ENCODE results near the gene RFNG.

Gene RFNG

GRCh38 chr17:82055023-82055964, 3.7 kb upstream of the RFNG start:
- TF ChIP-seq POLR2A (IDR thresholded peaks at IDR 0.05; ENCODE audit: extremely low read depth, insufficient read length) (no peak), MAX (IDR thresholded peaks at IDR 0.05; ENCODE audit: low read depth, low read length) (no peak), CTCF (IDR thresholded peaks at IDR 0.05; ENCODE audit: low read depth, low read length) (no peak), MYC (IDR thresholded peaks at IDR 0.05; ENCODE audit: low read depth, low read length) (no peak)
- H3K4me3 ChIP-seq (ENCODE audit: low read depth, low read length): no peak overlapping the region
- DNase-seq (ENCODE audit: low read depth): no peak

DNA sequence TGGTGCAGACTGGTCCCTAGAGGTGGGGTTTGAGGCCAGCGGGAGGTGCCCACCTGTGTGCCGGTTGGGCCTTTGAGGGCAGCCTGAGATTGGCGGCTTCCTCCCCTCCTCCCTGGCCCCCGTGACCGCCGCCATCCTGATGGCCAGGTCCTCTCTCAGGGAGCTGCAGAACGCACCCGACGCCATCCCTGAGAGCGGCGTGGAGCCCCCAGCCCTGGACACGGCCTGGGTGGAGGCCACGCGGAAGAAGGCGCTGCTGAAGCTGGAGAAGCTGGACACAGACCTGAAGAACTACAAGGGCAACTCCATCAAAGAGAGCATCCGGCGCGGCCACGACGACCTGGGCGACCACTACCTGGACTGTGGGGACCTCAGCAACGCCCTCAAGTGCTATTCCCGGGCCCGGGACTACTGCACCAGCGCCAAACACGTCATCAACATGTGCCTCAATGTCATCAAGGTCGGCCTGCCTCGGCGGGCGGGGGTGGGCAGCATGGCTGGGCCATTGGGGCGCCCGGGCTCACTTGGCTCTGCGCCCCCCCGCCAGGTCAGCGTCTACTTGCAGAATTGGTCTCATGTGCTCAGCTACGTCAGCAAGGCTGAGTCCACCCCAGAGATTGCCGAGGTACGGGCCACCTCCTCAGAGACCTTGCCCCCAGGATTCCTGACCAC, 2.9 kb upstream of the RFNG start:
- DNase-seq (ENCODE audit: low read depth): no peak
- TF ChIP-seq POLR2A (IDR thresholded peaks at IDR 0.05; ENCODE audit: extremely low read depth, insufficient read length) (no peak), MYC (IDR thresholded peaks at IDR 0.05; ENCODE audit: low read depth, low read length) (no peak), CTCF (IDR thresholded peaks at IDR 0.05; ENCODE audit: low read depth, low read length) (no peak), MAX (IDR thresholded peaks at IDR 0.05; ENCODE audit: low read depth, low read length) (no peak)
- no peak overlapping the region for H3K4me3 ChIP-seq (ENCODE audit: low read depth, low read length)

- H3K4me3 ChIP-seq (ENCODE audit: low read depth, low read length): no peak overlapping the region
- no peak for TF ChIP-seq POLR2A (IDR thresholded peaks at IDR 0.05; ENCODE audit: extremely low read depth, insufficient read length)
- TF ChIP-seq MYC (IDR thresholded peaks at IDR 0.05; ENCODE audit: low read depth, low read length): no peak
- TF ChIP-seq CTCF (IDR thresholded peaks at IDR 0.05; ENCODE audit: low read depth, low read length): no peak
- TF ChIP-seq MAX (IDR thresholded peaks at IDR 0.05; ENCODE audit: low read depth, low read length): no peak
- DNase-seq (ENCODE audit: low read depth): no peak
These were observed 2.1 kb upstream of the RFNG start for GRCh38 chr17:82053556-82054263.

DNA sequence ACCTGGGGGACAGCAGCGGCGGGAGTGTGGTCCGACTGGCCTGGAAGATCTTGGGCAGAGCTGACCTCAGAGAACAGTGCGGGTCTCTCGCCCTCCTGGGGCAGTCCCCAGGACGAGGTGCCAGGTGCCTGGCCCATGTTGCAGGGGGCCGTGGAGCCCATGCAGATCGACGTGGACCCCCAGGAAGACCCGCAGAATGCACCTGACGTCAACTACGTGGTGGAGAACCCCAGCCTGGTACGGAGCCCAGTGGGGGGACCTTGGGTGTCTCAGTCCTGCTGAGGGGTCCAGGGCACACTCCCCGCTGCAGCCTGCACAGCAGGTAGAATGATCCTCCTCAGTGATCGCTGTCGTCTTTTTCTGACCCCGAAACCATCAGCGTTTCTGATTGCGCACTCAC, 1.5 kb upstream of the RFNG start:
- no peak for DNase-seq (ENCODE audit: low read depth)
- no peak overlapping the region for H3K4me3 ChIP-seq (ENCODE audit: low read depth, low read length)
- TF ChIP-seq MYC (IDR thresholded peaks at IDR 0.05; ENCODE audit: low read depth, low read length): no peak

GRCh38 chr17:82052638-82053059, 1.0 kb upstream of the RFNG start:
- no peak for DNase-seq (ENCODE audit: low read depth)
- peak overlapping the region; percentile 80 for H3K4me3 ChIP-seq (ENCODE audit: low read depth, low read length)
- TF ChIP-seq MAX (IDR thresholded peaks at IDR 0.05; ENCODE audit: low read depth, low read length) (no peak), MYC (IDR thresholded peaks at IDR 0.05; ENCODE audit: low read depth, low read length) (no peak), CTCF (IDR thresholded peaks at IDR 0.05; ENCODE audit: low read depth, low read length) (no peak), POLR2A (IDR thresholded peaks at IDR 0.05; ENCODE audit: extremely low read depth, insufficient read length) (no peak)

All from NB4 (cell line).